SIG-M5 treated with dmso at 0.1 percent for 504 hours (cell line): ENCODE measurements around the gene RAB1A.

Experiments
- DNase-seq: peaks from one replicate; lab custom pipeline; 2025; ENCODE audit not compliant: unreplicated experiment; lab: John Stamatoyannopoulos, UW

Gene RAB1A

DNA sequence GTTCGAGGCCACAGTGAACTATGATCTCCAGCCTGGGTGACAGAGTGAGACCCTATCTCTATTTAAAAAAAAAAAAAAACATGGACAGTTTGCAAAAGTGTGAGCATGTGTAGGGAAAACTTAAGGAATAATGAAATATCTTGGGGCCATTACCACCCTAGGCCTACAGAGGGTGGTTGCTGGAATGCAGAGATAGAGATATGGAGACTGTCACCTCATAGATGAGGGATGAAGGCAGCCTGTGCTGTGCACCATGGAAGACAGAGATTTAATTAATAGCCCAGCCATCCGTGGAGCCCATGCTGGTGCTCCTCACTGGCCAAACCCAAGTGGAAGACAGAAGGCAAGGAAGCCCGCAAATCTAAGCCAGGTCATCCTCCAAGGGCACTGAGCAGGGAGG lies 90.3 kb downstream of the RAB1A start:
- no peak for DNase-seq

DNA sequence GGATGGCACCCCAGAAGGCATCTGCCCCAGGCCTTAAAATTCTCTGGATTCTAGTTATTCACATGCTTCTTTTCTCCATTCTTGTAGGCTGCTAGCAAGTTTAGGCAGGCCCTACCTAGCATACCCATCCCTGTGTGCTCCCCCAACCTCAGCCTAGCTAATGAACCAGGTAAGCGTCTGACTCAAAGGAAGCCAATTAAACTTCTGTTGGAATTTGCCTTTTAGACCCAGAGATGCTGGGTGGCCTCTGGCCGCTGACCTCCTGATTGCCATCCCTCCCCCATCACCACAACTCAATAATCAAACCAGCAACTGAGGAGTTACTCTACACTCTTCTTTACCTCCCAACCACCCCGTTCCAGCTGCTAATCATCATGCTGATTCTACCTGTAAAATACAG lies 92.7 kb downstream of the RAB1A start:
- DNase-seq, result no peak
